Left ventricle myocardium inferior (tissue), 1 donor: ENCODE results near the gene RBFOX2. TPM values are rescaled to one million over a fixed set of nuclear protein-coding genes. Genes with fewer than 3 reads are reported as not detected.

Experiments
- DNase-seq: peaks from one replicate; pipeline ENCODE4 v3.0.0-alpha.2; 2020
- H3K27ac ChIP-seq: fragments of 200-600 bp; replicated peaks from 2 replicates; pipeline ENCODE4 v1.8.0; 2021
- H3K27me3 ChIP-seq: fragments of 200-600 bp; 2 replicates; pipeline ENCODE4 v1.8.0; 2021; ENCODE audit warnings: low read depth
- H3K36me3 ChIP-seq: fragments of 200-600 bp; 2 replicates; pipeline ENCODE4 v1.8.0; 2021
- H3K4me1 ChIP-seq: fragments of 200-600 bp; 2 replicates; pipeline ENCODE4 v1.8.0; 2021
- H3K4me3 ChIP-seq: fragments of 200-600 bp; 2 replicates; pipeline ENCODE4 v1.8.0; 2021; ENCODE audit warnings: mild to moderate bottlenecking, moderate library complexity
- H3K9me3 ChIP-seq: fragments of 200-600 bp; replicated peaks from 2 replicates; pipeline ENCODE4 v1.8.0; 2021
- intact Hi-C: fragments of 100-400 bp; cut with micrococcal nuclease; formaldehyde crosslinking; loops from one replicate; pipeline ENCODE4 v1.11.0; 2022
- total RNA-seq: library from RNA; stranded (reverse); fragmentation: NEBNext Ultra II Directional; extraction: Animal tissue kit (Norgen Biotek cat#: 25700); gene quantifications from one replicate; pipeline ENCODE4 v1.2.1, GENCODE V29; 2021
- TF ChIP-seq, protein P1 (sequence below): fragments of 200-600 bp; IDR thresholded peaks from 2 replicates; pipeline ENCODE4 v1.8.0; 2021; ENCODE audit warnings: antibody characterized with exemption, mild to moderate bottlenecking, borderline replicate concordance
- donor health status: DM: no; HTN: yes; CAD: no; lungs with severe emphysema.

Gene RBFOX2
- total RNA-seq, 1 donor from 2014 or later = 75.4 TPM

DNA sequence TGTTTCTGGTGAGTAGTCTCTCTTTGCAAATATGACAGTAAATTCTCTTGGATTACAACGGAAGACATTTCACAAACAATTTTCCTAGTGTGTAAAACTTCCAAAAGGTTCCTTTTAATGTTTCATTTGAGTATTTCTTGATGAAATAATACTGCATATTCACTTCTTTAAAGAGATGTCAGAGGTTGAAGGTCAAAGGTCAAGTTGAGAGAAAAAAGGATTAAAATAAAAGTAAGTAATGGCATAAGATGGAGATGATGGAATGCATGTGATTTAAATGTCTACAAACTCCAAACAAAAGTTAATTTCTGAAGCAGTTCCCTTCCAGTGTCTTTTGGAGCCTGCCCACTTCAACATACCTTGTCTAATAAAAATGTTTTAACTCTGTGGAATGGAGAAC, 270.2 kb downstream of the RBFOX2 start:
- Histone ChIP-seq H3K27me3 (no peaks in the 10 kb centered on the region), H3K4me3 (no peak overlapping the region), H3K36me3 (peaks cover 29% of the 10 kb centered on the region), H3K27ac (no peak overlapping the region), H3K9me3 (no peaks in the 10 kb centered on the region), H3K4me1 (peaks cover 21% of the 10 kb centered on the region)
- TF ChIP-seq, protein P1, sequence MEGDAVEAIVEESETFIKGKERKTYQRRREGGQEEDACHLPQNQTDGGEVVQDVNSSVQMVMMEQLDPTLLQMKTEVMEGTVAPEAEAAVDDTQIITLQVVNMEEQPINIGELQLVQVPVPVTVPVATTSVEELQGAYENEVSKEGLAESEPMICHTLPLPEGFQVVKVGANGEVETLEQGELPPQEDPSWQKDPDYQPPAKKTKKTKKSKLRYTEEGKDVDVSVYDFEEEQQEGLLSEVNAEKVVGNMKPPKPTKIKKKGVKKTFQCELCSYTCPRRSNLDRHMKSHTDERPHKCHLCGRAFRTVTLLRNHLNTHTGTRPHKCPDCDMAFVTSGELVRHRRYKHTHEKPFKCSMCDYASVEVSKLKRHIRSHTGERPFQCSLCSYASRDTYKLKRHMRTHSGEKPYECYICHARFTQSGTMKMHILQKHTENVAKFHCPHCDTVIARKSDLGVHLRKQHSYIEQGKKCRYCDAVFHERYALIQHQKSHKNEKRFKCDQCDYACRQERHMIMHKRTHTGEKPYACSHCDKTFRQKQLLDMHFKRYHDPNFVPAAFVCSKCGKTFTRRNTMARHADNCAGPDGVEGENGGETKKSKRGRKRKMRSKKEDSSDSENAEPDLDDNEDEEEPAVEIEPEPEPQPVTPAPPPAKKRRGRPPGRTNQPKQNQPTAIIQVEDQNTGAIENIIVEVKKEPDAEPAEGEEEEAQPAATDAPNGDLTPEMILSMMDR = no peak
- DNase-seq = no peak
- intact Hi-C loops = no loop called here

DNA sequence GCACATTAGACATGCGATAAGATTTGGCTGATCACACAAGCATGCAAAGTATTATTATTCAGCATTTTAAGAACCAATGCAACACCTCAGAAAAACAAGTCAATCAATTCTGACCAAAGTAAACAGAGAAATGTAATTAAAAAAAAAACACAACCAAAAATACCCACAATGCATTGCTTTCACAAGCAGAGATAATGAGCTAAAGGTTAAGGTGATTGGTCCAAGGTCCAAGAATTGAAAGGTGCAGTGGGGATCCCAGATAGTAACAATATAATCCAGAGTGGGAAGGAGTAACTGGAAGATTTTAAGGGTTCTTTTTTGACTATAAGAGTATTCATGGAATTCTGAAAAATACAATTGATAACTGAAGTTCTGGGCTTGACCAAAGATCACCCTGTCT, 271.9 kb downstream of the RBFOX2 start:
- Histone ChIP-seq H3K9me3 (no peaks in the 10 kb centered on the region), H3K27me3 (no peaks in the 10 kb centered on the region), H3K27ac (no peak overlapping the region), H3K4me3 (no peak overlapping the region), H3K36me3 (peaks cover 29% of the 10 kb centered on the region), H3K4me1 (peaks cover 34% of the 10 kb centered on the region)
- DNase-seq = no peak
- TF ChIP-seq, protein P1 = no peak
- intact Hi-C loops = no loop called here

DNA sequence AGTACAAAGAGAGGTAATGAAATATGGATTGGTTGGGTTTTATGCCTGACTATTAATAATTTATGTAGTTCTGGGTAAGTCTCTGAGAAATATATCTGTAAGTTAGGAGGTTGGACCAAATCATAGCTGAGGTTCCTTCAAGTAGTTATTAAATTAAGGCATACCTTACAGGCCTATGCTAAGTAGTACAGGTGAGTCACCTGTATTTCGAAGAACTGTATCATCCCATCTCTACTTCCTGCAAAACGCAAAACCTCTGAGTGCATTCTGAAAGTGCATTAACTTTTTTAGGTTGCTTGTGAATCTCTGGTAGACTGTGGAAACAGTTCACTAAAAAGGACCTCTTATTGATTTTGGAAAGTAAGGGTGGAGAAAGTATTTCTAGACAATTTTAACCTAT, 273.9 kb downstream of the RBFOX2 start:
- no peak overlapping the region for H3K27ac ChIP-seq
- intact Hi-C loops = no loop called here

DNA sequence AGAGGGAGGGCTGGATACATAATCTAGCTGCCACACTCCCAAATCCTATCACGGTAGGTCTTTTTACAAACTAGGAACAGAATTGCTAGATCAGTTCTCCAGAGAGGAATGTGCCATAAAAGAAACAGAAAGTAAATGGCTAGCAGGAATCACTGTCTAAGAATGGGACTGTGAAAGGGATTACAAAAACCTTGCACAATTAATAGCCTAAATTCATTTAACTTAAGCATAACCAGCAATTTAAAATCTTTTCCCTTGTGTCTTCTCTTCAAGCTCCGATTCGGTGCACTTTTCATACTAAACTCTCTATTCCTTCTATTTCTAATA, 275.8 kb downstream of the RBFOX2 start:
- TF ChIP-seq, protein P1 = no peak
- intact Hi-C loops = no loop called here
- no peaks in the 10 kb centered on the region for H3K9me3 ChIP-seq
- peak overlapping the region; percentile 55 for H3K27ac ChIP-seq
- H3K4me3 ChIP-seq = no peak overlapping the region
- H3K36me3 ChIP-seq = peaks cover 8% of the 10 kb centered on the region
- peaks cover 42% of the 10 kb centered on the region for H3K4me1 ChIP-seq
- no peak for DNase-seq
- H3K27me3 ChIP-seq = no peaks in the 10 kb centered on the region

More for the DNA sequence above, 273.9 kb downstream of the RBFOX2 start:
- peaks cover 38% of the 10 kb centered on the region for H3K4me1 ChIP-seq
- TF ChIP-seq, protein P1 = no peak
- H3K27me3 ChIP-seq = no peaks in the 10 kb centered on the region
- peaks cover 25% of the 10 kb centered on the region for H3K36me3 ChIP-seq
- no peaks in the 10 kb centered on the region for H3K9me3 ChIP-seq
- no peak overlapping the region for H3K4me3 ChIP-seq
- no peak for DNase-seq

DNA sequence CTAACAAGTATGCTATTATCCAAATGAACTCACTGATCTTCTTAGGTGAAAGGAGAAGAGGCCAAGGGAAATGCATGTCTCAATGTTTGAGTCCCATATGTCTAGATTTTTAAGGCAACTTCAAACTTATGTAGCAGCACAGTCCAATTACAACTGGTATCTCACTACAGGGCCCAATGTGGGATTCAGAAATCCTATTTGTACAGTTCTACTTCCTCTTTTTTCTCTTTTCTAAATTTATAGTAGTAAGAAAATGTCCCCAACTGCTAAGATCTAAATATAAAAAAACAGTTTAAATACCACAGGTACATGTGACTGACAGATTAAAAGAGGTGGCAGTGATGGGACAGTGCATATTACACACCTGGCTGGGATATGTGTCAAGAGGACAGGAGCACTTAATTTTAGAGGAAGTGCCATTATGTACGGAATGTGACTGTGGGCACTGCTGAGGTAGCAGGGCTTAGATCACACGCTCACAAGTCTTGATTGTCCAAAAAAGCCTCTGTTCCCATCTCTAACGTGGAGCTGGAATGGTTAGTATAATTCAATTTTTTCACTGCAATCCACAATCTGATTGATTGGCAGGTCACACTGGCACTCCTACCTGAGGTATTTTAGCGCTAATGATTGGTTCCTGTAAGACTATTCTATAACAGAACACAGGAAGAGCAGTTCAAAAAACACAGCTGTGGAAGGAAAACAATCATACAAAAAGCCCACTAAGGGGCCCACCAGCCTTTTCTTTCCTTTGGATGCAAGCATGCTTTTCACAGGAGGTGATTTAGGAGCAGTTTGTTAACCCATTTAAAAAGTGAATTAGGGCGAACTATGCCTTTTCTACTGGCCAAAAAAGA, 276.4 kb downstream of the RBFOX2 start:
- Histone ChIP-seq H3K27me3 (no peaks in the 10 kb centered on the region), H3K9me3 (no peaks in the 10 kb centered on the region), H3K4me1 (peaks cover 48% of the 10 kb centered on the region), H3K36me3 (peaks cover 8% of the 10 kb centered on the region), H3K27ac (peak overlapping the region; percentile 55), H3K4me3 (no peak overlapping the region)
- TF ChIP-seq, protein P1 = no peak
- no peak for DNase-seq
- intact Hi-C loops = no loop called here
